Stomach (tissue), 9 donors: ENCODE data around the gene CAPN10. TPM values are rescaled to one million over a fixed set of nuclear protein-coding genes. Genes with fewer than 3 reads are reported as not detected.

Experiments
- DNase-seq, 2 donors: peaks; one replicate each; pipeline versions ENCODE4 v3.0.0 to v3.0.0-alpha.2; 2013 to 2019
- H3K27ac ChIP-seq, 5 donors: fragments of 200-600 bp in 4 of 5; sonication (generic) in 4 of 5; one replicate each; pipeline ENCODE4 v1.5.1; 2013 to 2019; ENCODE audit warnings: mild to moderate bottlenecking in 1 of 5, moderate library complexity in 1 of 5
- H3K27me3 ChIP-seq, 3 donors: fragments of 200-600 bp; sonication (generic); one replicate each; pipeline ENCODE4 v1.5.1; 2017 to 2019; ENCODE audit warnings: mixed run types in 1 of 3
- H3K36me3 ChIP-seq, 4 donors: fragments of 200-600 bp; sonication (generic); 1 replicate in 3 of 4; 2 replicates in 1 of 4; pipeline ENCODE4 v1.5.1; 2016 to 2019
- H3K4me1 ChIP-seq, 4 donors: fragments of 200-600 bp; sonication (generic); one replicate each; pipeline ENCODE4 v1.5.1; 2016 to 2019
- H3K4me3 ChIP-seq, 4 donors: fragments of 200-600 bp; sonication (generic) in 3 of 4; one replicate each; pipeline ENCODE4 v1.5.1; 2016 to 2019; ENCODE audit warnings: mild to moderate bottlenecking in 1 of 4
- H3K9me3 ChIP-seq, 4 donors: fragments of 200-600 bp; sonication (generic); one replicate each; pipeline ENCODE4 v1.5.1; 2016 to 2019
- CTCF ChIP-seq, 7 experiments: fragments of 450-650 bp in 4 of 7; fragments of 200-600 bp in 3 of 7; sonication (generic) in 3 of 7; IDR thresholded peaks; one replicate each; pipeline ENCODE4 v1.5.1; 2016 to 2019; ENCODE audit warnings: antibody characterized with exemption in 7 of 7, control low read depth in 2 of 7, mild to moderate bottlenecking in 1 of 7
- EP300 ChIP-seq: sonication (generic); formaldehyde crosslinking; IDR thresholded peaks from one replicate; pipeline ENCODE4 v1.6.1; 2017; ENCODE audit warnings: antibody characterized with exemption
- POLR2A ChIP-seq, 4 donors: fragments of 450-650 bp; IDR thresholded peaks; one replicate each; pipeline ENCODE4 v1.6.1; 2016; ENCODE audit warnings: antibody characterized with exemption in 4 of 4, control low read depth in 2 of 4, mild to moderate bottlenecking in 1 of 4, moderate library complexity in 1 of 4
- POLR2AphosphoS5 ChIP-seq, 3 donors: sonication (generic); formaldehyde crosslinking; IDR thresholded peaks; one replicate each; pipeline ENCODE4 v1.6.1; 2016; ENCODE audit warnings: antibody characterized with exemption in 3 of 3
- WGBS, 5 donors: extraction: QIAGEN DNeasy Blood & Tissue Kit in 3 of 5; methylation state at CpG; one replicate each; pipeline versions ENCODE4 v1.1.5 to v1.1.7; 2013 to 2018; 5-methylcytosine and 5-hydroxymethylcytosine counted together
- intact Hi-C: fragments of 100-400 bp; cut with DNase I; formaldehyde crosslinking; loops from one replicate; pipeline ENCODE4 v1.15.1; 2023; ENCODE audit warnings: low total_unique reads
- polyA plus RNA-seq, 3 donors: library from polyadenylated mRNA; stranded (reverse); fragments of 200-250 nt; gene quantifications; one replicate each; pipeline ENCODE4 v1.2.3, GENCODE V29; 2013
- total RNA-seq, 5 donors: library from RNA; depleted of rRNA; stranded (reverse); fragments of >200 nt; gene quantifications; one replicate each; pipeline versions ENCODE4 v1.1.0 to v1.2.3, GENCODE V29; 2014 to 2016
- donor health status: healthy with polysubstance abuse.
- donor health status: Bipolar disorder and iron deficiency.
- donor health status: healthy.

Gene CAPN10
- total and polyA plus RNA-seq, 8 donors = 17.7 to 197 (median 36.6) TPM

- 68 to 77% (median 71%) methylated on average over 21 to 22 of the region's 22 CpGs for whole genome bisulfite sequencing, 5 donors
- TF ChIP-seq CTCF (IDR thresholded peaks at IDR 0.05) (no peak), EP300 (no peak), POLR2A (IDR thresholded peaks at IDR 0.05) (no peak), POLR2AphosphoS5 (IDR thresholded peaks at IDR 0.05) (no peak)
- intact Hi-C loops = no loop called here
Observed at GRCh38 chr2:240647503-240648154, 61.1 kb downstream of the CAPN10 start.

DNA sequence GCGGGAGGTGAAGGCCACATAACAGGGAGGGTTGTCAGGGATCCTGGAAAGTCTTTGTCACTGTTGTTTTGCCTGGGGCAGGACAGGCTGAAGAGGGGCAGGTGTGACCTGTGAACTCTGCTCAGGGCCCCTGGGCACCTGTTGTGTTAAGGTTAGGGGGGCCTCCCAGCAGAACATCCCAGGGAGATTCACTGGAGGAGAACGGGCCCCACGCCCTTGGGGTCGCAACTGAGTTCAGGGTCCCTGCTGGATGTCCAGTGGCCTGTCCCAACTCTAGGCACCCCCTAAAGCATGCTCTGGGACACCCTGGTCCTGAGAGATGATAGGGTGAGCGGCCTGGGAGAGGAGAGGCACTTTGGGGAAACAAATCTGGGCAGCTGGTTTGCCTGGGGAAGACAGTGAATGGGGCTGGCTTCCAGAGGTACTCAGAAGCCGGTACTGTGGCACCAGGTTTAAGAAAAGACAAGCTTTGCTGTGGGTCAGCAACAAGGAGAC, 61.7 kb downstream of the CAPN10 start:
- H3K36me3 ChIP-seq = no peaks in the 10 kb centered on the region
- no peak overlapping the region for H3K4me3 ChIP-seq
- TF ChIP-seq POLR2AphosphoS5 (IDR thresholded peaks at IDR 0.05) (no peak), EP300 (no peak), POLR2A (IDR thresholded peaks at IDR 0.05) (no peak), CTCF (IDR thresholded peaks at IDR 0.05) (no peak)
- no peaks in the 10 kb centered on the region for H3K9me3 ChIP-seq
- no peaks in the 10 kb centered on the region for H3K4me1 ChIP-seq
- intact Hi-C loops = no loop called here
- whole genome bisulfite sequencing, 5 donors = 67 to 89% (median 78%) methylated on average over 4 to 6 of the region's 6 CpGs
- H3K27me3 ChIP-seq = peaks cover 0 to 93% (median 37%) of the 10 kb centered on the region in 3 donors
- no peak for DNase-seq
- H3K27ac ChIP-seq = no peak overlapping the region

More at GRCh38 chr2:240647503-240648154, 61.1 kb downstream of the CAPN10 start:
- Histone ChIP-seq H3K36me3 (no peaks in the 10 kb centered on the region), H3K9me3 (no peaks in the 10 kb centered on the region), H3K27me3 (peaks cover 0 to 93% (median 36%) of the 10 kb centered on the region in 3 donors), H3K4me1 (no peaks in the 10 kb centered on the region), H3K4me3 (no peak overlapping the region), H3K27ac (no peak overlapping the region)
- no peak for DNase-seq

Other genes starting within 250 kb of the CAPN10 start
- gene GPC1, start 151.1 kb upstream of the CAPN10 start, total RNA-seq = 100 to 1,000 TPM in 1 of 5 donors, 10 to 100 TPM in 4; 11.7 to 117 (median 28.8) TPM
- 10 to 100 TPM in 2 of 3 donors, 1 to 10 TPM in 1; 6.3 to 40.1 (median 14.0) TPM for gene GPC1, start 151.1 kb upstream of the CAPN10 start, polyA plus RNA-seq
- 10 to 100 TPM in 4 of 5 donors, 1 to 10 TPM in 1; 8.3 to 79.4 (median 20.4) TPM for gene ANKMY1, start 28.7 kb upstream of the CAPN10 start, total RNA-seq
- 1 to 10 TPM; 3.1 to 8.4 (median 5.8) TPM for gene ANKMY1, start 28.7 kb upstream of the CAPN10 start, polyA plus RNA-seq
- 10 to 100 TPM in 1 of 5 donors, 1 to 10 TPM in 4; 1.3 to 71.5 (median 2.2) TPM for gene DUSP28, start 26.4 kb upstream of the CAPN10 start, total RNA-seq
- 1 to 10 TPM; 2.7 to 7.0 (median 6.7) TPM for gene DUSP28, start 26.4 kb upstream of the CAPN10 start, polyA plus RNA-seq
- 100 to 1,000 TPM in 3 of 5 donors, 10 to 100 TPM in 2; 32.7 to 196 (median 145) TPM for gene RNPEPL1, start 18.2 kb upstream of the CAPN10 start, total RNA-seq
- 100 to 1,000 TPM in 2 of 3 donors, 10 to 100 TPM in 1; 93.9 to 136 (median 113) TPM for gene RNPEPL1, start 18.2 kb upstream of the CAPN10 start, polyA plus RNA-seq
- gene GPR35, start 38.7 kb downstream of the CAPN10 start, total RNA-seq = 10 to 100 TPM; 11.7 to 68.9 (median 21.9) TPM
- gene GPR35, start 38.7 kb downstream of the CAPN10 start, polyA plus RNA-seq = 10 to 100 TPM in 1 of 3 donors, 1 to 10 TPM in 2; 8.5 to 12.8 (median 9.8) TPM
- gene AQP12B, start 96.2 kb downstream of the CAPN10 start, total RNA-seq = under 1 TPM in 1 of 5 donors, not detected in 4; 0.89 TPM
- gene AQP12B, start 96.2 kb downstream of the CAPN10 start, polyA plus RNA-seq = under 1 TPM in 1 of 3 donors, not detected in 2; 0.46 TPM
- not detected for gene AQP12A, start 105.1 kb downstream of the CAPN10 start, total RNA-seq
- gene AQP12A, start 105.1 kb downstream of the CAPN10 start, polyA plus RNA-seq = not detected
- gene KIF1A, start 233.5 kb downstream of the CAPN10 start, total RNA-seq = 10 to 100 TPM in 1 of 5 donors, 1 to 10 TPM in 3, under 1 TPM in 1; 0.29 to 12.5 (median 3.9) TPM
- gene KIF1A, start 233.5 kb downstream of the CAPN10 start, polyA plus RNA-seq = 1 to 10 TPM in 1 of 3 donors, under 1 TPM in 2; 0.15 to 4.9 (median 0.63) TPM